Right atrium auricular region (tissue), 2 donors: ENCODE data around the gene CD164L2. TPM values are rescaled to one million over a fixed set of nuclear protein-coding genes. Genes with fewer than 3 reads are reported as not detected.
"Not testable (repeated sequence)": the region's sequence is repeated elsewhere in the genome, so short reads cannot be mapped to it uniquely, and the experiment has no call there.

ENCODE experiments used
- DNase-seq: peaks from one replicate; pipeline ENCODE4 v3.0.0-alpha.2; 2019; ENCODE audit warnings: low spot score
- H3K27ac ChIP-seq, 2 donors: fragments of 200-600 bp; sonication (generic); 1 replicate in 1 of 2; 2 replicates in 1 of 2; pipeline ENCODE4 v1.5.1; 2016 to 2019
- H3K27me3 ChIP-seq, 2 donors: fragments of 200-600 bp; sonication (generic); one replicate each; pipeline versions ENCODE4 v1.5.1 to v1.6.0; 2017 to 2019
- H3K36me3 ChIP-seq: fragments of 200-600 bp; sonication (generic); one replicate; pipeline ENCODE4 v1.5.1; 2016
- H3K4me1 ChIP-seq, 2 donors: fragments of 200-600 bp; sonication (generic); one replicate each; pipeline versions ENCODE4 v1.5.1 to v1.6.0; 2017 to 2019
- H3K4me3 ChIP-seq, 2 donors: fragments of 200-600 bp; sonication (generic); 1 replicate in 1 of 2; 2 replicates in 1 of 2; pipeline ENCODE4 v1.5.1; 2017 to 2019; ENCODE audit warnings: mild to moderate bottlenecking in 1 of 2, moderate library complexity in 1 of 2
- H3K9me3 ChIP-seq, 2 donors: fragments of 200-600 bp; sonication (generic); one replicate each; pipeline ENCODE4 v1.5.1; 2019
- total RNA-seq, 2 donors: library from RNA; depleted of rRNA; stranded (reverse); fragments of >200 nt; gene quantifications; one replicate each; pipeline ENCODE4 v1.1.0, GENCODE V29; 2016
- TF ChIP-seq, protein P1 (sequence below), 2 donors: fragments of 200-600 bp; sonication (generic); IDR thresholded peaks; one replicate each; pipeline ENCODE4 v1.5.1; 2019; ENCODE audit warnings: antibody characterized with exemption in 2 of 2

Gene CD164L2
- total RNA-seq: not detected

DNA sequence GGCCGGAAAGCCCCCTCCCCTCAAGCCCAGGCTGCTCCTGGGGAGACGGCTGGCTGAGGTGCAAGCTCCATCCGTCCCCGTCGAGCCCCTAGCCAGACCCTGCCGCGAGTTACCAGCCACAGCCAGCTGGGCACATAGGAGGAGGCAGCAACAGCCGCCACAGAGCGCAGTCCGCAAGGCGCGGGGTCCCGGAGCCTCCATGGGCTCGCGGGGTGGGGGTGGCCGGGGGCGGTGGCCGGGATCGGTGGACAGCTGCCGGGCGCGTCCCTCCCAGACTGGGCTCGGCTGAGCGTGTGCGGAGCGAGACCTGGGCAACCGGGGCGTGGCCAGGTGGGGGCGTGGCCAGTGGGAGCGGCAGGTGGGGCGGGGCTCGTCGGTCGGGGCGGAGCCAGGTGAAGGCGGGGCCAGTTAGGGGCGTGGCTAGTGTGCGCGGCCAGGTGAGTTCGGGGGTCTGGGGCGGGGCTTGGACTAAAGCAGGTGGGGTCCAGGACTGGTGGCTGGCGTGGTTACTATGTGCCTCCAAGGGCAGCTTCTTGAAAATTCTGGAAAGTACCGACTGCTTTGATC, at the start of gene CD164L2:
Gene CD164L2 (minus strand): TSS at position 295 of the 567 bp plus-strand sequence. CDS start 94 bp downstream, at position 201.
- no peaks in the 10 kb centered on the region for H3K27me3 ChIP-seq
- no peaks in the 10 kb centered on the region for H3K9me3 ChIP-seq
- peaks cover 0 to 17% of the 10 kb centered on the region in 2 donors for H3K4me1 ChIP-seq
- H3K4me3 ChIP-seq: no peak within 1 kb of the TSS
- no peak within 1 kb of the TSS for H3K27ac ChIP-seq
- no peaks in the 10 kb centered on the region for H3K36me3 ChIP-seq
- no peak for DNase-seq
- TF ChIP-seq, protein P1, sequence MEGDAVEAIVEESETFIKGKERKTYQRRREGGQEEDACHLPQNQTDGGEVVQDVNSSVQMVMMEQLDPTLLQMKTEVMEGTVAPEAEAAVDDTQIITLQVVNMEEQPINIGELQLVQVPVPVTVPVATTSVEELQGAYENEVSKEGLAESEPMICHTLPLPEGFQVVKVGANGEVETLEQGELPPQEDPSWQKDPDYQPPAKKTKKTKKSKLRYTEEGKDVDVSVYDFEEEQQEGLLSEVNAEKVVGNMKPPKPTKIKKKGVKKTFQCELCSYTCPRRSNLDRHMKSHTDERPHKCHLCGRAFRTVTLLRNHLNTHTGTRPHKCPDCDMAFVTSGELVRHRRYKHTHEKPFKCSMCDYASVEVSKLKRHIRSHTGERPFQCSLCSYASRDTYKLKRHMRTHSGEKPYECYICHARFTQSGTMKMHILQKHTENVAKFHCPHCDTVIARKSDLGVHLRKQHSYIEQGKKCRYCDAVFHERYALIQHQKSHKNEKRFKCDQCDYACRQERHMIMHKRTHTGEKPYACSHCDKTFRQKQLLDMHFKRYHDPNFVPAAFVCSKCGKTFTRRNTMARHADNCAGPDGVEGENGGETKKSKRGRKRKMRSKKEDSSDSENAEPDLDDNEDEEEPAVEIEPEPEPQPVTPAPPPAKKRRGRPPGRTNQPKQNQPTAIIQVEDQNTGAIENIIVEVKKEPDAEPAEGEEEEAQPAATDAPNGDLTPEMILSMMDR (IDR thresholded peaks at IDR 0.05): no peak

DNA sequence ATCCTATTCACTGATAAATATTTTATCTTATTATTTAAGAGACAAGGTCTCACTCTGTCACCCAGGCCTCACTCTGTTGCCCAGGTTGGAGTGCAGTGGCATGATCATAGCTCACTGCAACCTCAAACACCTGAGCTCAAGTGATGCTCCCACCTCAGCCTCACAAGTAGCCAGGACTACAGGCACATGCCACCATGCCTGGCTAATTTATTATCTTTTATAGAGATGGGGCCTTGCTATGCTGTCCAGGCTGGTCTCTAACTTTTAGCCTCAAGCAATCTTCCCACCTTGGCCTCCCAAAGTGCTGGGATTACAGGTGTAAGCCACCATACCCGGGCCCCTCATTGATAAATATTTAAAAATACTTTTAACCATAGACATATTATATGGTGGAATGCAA, 49.6 kb upstream of the CD164L2 start:
- not testable (repeated sequence) for H3K4me3 ChIP-seq

DNA sequence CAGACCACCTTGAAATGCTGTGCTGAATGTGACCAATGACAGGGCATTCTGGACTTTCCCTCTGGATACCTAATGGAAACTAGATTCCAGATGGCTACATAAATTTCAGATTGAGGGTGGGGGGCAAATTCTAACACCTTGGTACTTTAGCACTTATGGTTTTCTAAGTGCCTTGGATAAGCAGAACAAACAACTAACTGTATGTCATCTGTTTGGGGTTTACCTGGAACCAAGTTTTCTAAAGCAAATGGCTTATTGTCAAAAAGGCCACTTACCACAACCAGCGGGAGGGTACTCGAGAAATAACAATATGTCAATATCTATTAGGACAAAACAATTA, 48.4 kb upstream of the CD164L2 start:
- H3K36me3 ChIP-seq: no peaks in the 10 kb centered on the region
- no peak for DNase-seq
- H3K4me3 ChIP-seq: no peak overlapping the region
- no peaks in the 10 kb centered on the region for H3K9me3 ChIP-seq
- H3K27ac ChIP-seq: peak overlapping the region; percentile 84 to 94
- no peaks in the 10 kb centered on the region for H3K27me3 ChIP-seq
- H3K4me1 ChIP-seq: peaks cover 0 to 98% of the 10 kb centered on the region in 2 donors
- TF ChIP-seq, protein P1 (IDR thresholded peaks at IDR 0.05): no peak

More for the DNA sequence above, 49.6 kb upstream of the CD164L2 start:
- Histone ChIP-seq H3K4me1 (peaks cover 0 to 98% of the 10 kb centered on the region in 2 donors), H3K27ac (peak overlapping the region in 1 of 2 donors; percentile 88)
- not testable (repeated sequence) for H3K36me3 ChIP-seq, H3K9me3 ChIP-seq, H3K27me3 ChIP-seq, DNase-seq

DNA sequence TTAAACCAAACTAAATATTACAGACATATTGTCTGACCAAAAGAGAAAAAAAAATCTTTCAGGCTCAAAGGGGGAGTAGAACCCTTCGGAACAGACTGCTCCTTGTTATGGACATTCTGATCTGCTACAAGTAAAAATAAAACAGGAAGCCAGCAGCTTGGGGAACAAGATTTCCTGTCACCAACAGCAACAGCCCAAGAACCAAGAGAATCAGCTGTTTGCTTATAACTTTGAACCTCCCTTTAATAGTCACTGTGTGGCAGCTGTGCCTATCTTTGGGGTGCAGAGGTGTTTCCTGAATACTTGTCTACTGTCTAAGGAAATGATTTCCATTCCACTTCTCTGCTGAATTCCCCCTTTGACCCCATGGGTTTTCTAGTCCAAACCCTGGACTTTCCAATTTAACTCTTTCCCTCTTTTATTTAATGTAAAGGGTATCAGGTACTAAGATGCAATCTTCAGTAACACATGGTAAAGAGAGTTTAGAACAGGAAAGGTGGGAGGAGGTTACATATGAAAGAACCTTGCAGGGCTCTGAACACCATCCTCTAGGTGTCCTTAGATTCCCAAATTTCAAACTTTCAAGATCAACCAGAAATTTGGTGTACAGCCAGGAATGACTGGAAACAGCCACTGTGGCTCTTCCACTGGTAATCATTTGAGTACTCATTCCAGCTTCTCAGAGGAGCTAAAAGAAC, 47.9 kb upstream of the CD164L2 start:
- H3K9me3 ChIP-seq: no peaks in the 10 kb centered on the region
- TF ChIP-seq, protein P1 (IDR thresholded peaks at IDR 0.05): no peak
- no peaks in the 10 kb centered on the region for H3K27me3 ChIP-seq
- no peak overlapping the region for H3K4me3 ChIP-seq
- H3K27ac ChIP-seq: peak overlapping the region; percentile 84 to 94
- H3K36me3 ChIP-seq: no peaks in the 10 kb centered on the region
- DNase-seq: no peak
- peaks cover 0 to 98% of the 10 kb centered on the region in 2 donors for H3K4me1 ChIP-seq

DNA sequence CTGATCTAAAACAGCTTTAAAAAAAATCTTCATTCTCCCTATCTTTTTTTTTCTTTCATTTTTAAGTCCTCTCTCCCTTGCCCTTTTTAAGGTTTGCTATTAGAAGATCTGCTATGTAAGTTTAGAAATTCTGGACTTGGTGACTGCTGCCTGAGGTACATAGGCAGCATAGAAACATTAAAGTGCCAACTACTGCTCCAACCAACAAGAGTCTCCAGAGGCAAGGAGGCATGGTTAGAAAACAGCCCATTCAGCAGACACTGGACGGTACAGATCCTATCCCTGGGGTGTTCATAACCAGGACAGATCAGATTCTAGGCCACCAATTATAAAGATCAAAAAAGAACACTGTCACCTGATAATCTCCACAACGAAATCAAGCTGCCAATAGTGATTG, 45.9 kb upstream of the CD164L2 start:
- Histone ChIP-seq H3K9me3 (no peaks in the 10 kb centered on the region), H3K27me3 (no peaks in the 10 kb centered on the region), H3K27ac (peak overlapping the region; percentile 84 to 94), H3K4me3 (peak overlapping the region in 1 of 2 donors; percentile 18), H3K36me3 (no peaks in the 10 kb centered on the region), H3K4me1 (peaks cover 0 to 92% of the 10 kb centered on the region in 2 donors)
- TF ChIP-seq, protein P1 (IDR thresholded peaks at IDR 0.05): no peak
- DNase-seq: no peak

DNA sequence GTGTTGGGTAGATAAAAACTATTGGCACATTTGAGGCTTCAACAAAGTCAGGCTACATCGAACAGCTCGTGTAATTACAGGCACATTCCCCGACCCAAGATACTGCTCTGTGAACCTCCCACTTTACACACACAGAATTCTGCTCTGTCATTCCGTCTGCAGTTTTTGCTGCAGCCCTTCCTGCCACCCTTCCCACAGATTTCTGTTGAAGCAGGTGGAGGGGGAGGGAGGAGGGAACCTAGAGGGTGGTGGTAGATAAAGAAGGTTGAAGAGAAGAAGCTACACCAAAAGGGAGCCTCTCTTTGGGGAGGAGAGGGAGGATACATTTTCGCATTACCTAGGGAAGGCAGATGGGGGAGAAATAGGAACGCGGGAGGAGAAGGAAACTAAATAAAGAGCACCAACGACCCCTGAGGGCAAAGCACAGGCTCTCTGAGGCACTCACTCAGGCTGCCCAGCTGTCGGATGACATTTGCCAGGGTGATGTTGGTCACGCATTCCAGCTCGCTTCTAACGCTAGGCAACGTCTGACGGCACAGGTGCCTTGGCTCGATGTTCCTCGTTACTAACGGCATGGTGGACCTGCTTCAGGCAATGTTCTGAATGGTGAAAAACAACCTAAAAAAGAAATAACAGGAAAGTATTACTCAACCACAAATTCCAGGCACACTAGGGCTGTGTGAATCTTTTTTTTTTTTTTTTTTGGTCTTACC, 45.3 kb upstream of the CD164L2 start:
- no peaks in the 10 kb centered on the region for H3K9me3 ChIP-seq
- peaks cover 0 to 91% of the 10 kb centered on the region in 2 donors for H3K4me1 ChIP-seq
- no peaks in the 10 kb centered on the region for H3K27me3 ChIP-seq
- no peak for DNase-seq
- H3K4me3 ChIP-seq: peak overlapping the region; percentile 1 to 18
- H3K27ac ChIP-seq: peak overlapping the region; percentile 84 to 94
- TF ChIP-seq, protein P1 (IDR thresholded peaks at IDR 0.05): peak in 1 of 2 donors; percentile 22
- no peaks in the 10 kb centered on the region for H3K36me3 ChIP-seq
